Vagina (tissue), 2 donors: Measurements from ENCODE around the gene ZNF219.

ENCODE experiments used
- CTCF ChIP-seq, 3 experiments: fragments of 450-650 bp in 2 of 3; fragments of 200-600 bp in 1 of 3; sonication (generic) in 1 of 3; IDR thresholded peaks; one replicate each; pipeline ENCODE4 v1.5.1; 2017 to 2019; ENCODE audit warnings: antibody characterized with exemption in 3 of 3, mild to moderate bottlenecking in 2 of 3, moderate library complexity in 2 of 3
- POLR2A ChIP-seq, 2 donors: fragments of 450-650 bp; IDR thresholded peaks; one replicate each; pipeline ENCODE4 v1.6.1; 2017; ENCODE audit warnings: antibody characterized with exemption in 2 of 2, mild to moderate bottlenecking in 2 of 2, moderate library complexity in 2 of 2

GRCh38 chr14:21096438-21096837 lies 2.0 kb downstream of the ZNF219 start:
- no peak for TF ChIP-seq POLR2A (IDR thresholded peaks at IDR 0.05)
- no peak for TF ChIP-seq CTCF (IDR thresholded peaks at IDR 0.05)
